ENCODE results near the gene AGXT2. TPM values are rescaled to one million over a fixed set of nuclear protein-coding genes. Genes with fewer than 3 reads are reported as not detected.

The AGXT2 gene
- total RNA-seq, 1 experiment from 2014 or later, result not detected

GRCh38 chr5:34957321-34957720, 90.4 kb downstream of the AGXT2 start:
- Mint-ChIP-seq H3K27ac (no peak overlapping the region), H3K36me3 (peaks cover 26% of the 10 kb centered on the region), H3K4me3 (no peak overlapping the region), H3K4me1 (no peaks in the 10 kb centered on the region), H3K9me3 (no peaks in the 10 kb centered on the region), H3K27me3 (ENCODE audit: low read depth) (no peaks in the 10 kb centered on the region)
- ChIA-PET POLR2A (interaction anchor here (1.1 kb wide), 1 partner anchor 27 kb away, joined by 3 read pairs; no protein-coding TSS in a partner anchor), CTCF (interaction anchor here (0.5 to 3.1 kb wide), 7 partner anchors 9 to 1497 kb away, joined by 3 to 33 read pairs (median 5); partner anchors contain the start of genes BRIX1, DNAJC21 and RAD1)
- ATAC-seq (no peak), DNase-seq (ENCODE audit: low spot score) (no peak)
- TF ChIP-seq ATF3 (CRISPR knock-in tag; conservative IDR thresholded peaks at IDR 0.05), result no peak
- TF ChIP-seq E2F4 (CRISPR knock-in tag; IDR thresholded peaks at IDR 0.05; ENCODE audit: borderline replicate concordance, low read depth), result no peak
- TF ChIP-seq NFATC4 (CRISPR knock-in tag; IDR thresholded peaks at IDR 0.05), result no peak
- TF ChIP-seq FOXP4 (CRISPR knock-in tag; IDR thresholded peaks at IDR 0.05), result no peak
- no peak for TF ChIP-seq ZBTB43 (CRISPR knock-in tag; IDR thresholded peaks at IDR 0.05)
- no peak for TF ChIP-seq KAT7 (CRISPR knock-in tag; IDR thresholded peaks at IDR 0.05; ENCODE audit: borderline replicate concordance)
- no peak for TF ChIP-seq CTCF (IDR thresholded peaks at IDR 0.05)
- no peak for TF ChIP-seq ARID4B (CRISPR knock-in tag; IDR thresholded peaks at IDR 0.05; ENCODE audit: borderline replicate concordance)
- no peak for TF ChIP-seq TEAD4 (CRISPR knock-in tag; IDR thresholded peaks at IDR 0.05)
- TF ChIP-seq ZNF232 (CRISPR knock-in tag; IDR thresholded peaks at IDR 0.05), result no peak
- TF ChIP-seq OVOL2 (CRISPR knock-in tag; IDR thresholded peaks at IDR 0.05; ENCODE audit: borderline replicate concordance), result no peak
- no peak for TF ChIP-seq MLX (CRISPR knock-in tag; IDR thresholded peaks at IDR 0.05)
- no peak for TF ChIP-seq ZNF263 (CRISPR knock-in tag; IDR thresholded peaks at IDR 0.05; ENCODE audit: low read depth)
- no peak for TF ChIP-seq IRF2 (CRISPR knock-in tag; IDR thresholded peaks at IDR 0.05; ENCODE audit: borderline replicate concordance, low read depth)
- TF ChIP-seq JUN (CRISPR knock-in tag; IDR thresholded peaks at IDR 0.05), result no peak
- TF ChIP-seq AR (CRISPR knock-in tag; IDR thresholded peaks at IDR 0.05), result no peak

All from WTC11 (cell line).